HEK293 (cell line): ENCODE measurements around the gene EVX1.

Experiments used
- CTCF ChIA-PET: fragments of 350-600 bp; formaldehyde crosslinking; extraction: SDS; loops from one replicate; lab custom pipeline; 2021; ENCODE audit warnings: antibody characterized with exemption; lab: Yijun Ruan, JAX
- POLR2A ChIA-PET: fragments of 300-600 bp; formaldehyde crosslinking; extraction: SDS; loops from one replicate; lab custom pipeline; 2020; ENCODE audit warnings: antibody characterized with exemption, inconsistent platforms; lab: Yijun Ruan, JAX
- H3K27ac ChIP-seq: fragments of 200-500 bp; sonication (Bioruptor generic); 2 replicates; pipeline ENCODE4 v1.5.1; 2014; ENCODE audit warnings: low read depth, low read length, control low read depth, inconsistent platforms; ENCODE audit errors: extremely low read depth
- H3K36me3 ChIP-seq, 2 experiments: fragments of 200-500 bp in 1 of 2; sonication (Bioruptor generic) in 1 of 2; 1 replicate in 1 of 2; 2 replicates in 1 of 2; pipeline ENCODE4 v1.5.1; 2014 to 2017; ENCODE audit warnings: inconsistent platforms in 2 of 2, low read length in 2 of 2; ENCODE audit not compliant: control insufficient read depth in 2 of 2, insufficient read depth in 1 of 2
- H3K4me1 ChIP-seq: fragments of 200-500 bp; sonication (Bioruptor generic); 2 replicates; pipeline ENCODE4 v1.5.1; 2014; ENCODE audit warnings: mild to moderate bottlenecking, low read length, inconsistent platforms; ENCODE audit not compliant: control insufficient read depth, insufficient read depth
- H3K4me3 ChIP-seq: 2 replicates; pipeline ENCODE4 v1.5.1; 2011; ENCODE audit warnings: low read depth, mild to moderate bottlenecking, control low read depth, low read length, moderate library complexity
- H3K9me3 ChIP-seq: fragments of 200-500 bp; sonication (Bioruptor generic); 2 replicates; pipeline ENCODE4 v1.5.1; 2014; ENCODE audit warnings: low read depth, low read length, inconsistent platforms; ENCODE audit not compliant: control insufficient read depth, insufficient read depth
- ELK4 ChIP-seq: IDR thresholded peaks from 2 replicates; pipeline ENCODE4 v1.6.1; 2011; ENCODE audit warnings: mild to moderate bottlenecking, low read depth, low read length, borderline replicate concordance
- MYNN ChIP-seq: fragments of 450-650 bp; formaldehyde crosslinking; IDR thresholded peaks from 2 replicates; pipeline ENCODE4 v1.5.1; 2016; ENCODE audit warnings: missing biosample characterization, missing genetic modification characterization, borderline replicate concordance
- OVOL3 ChIP-seq: fragments of 450-650 bp; formaldehyde crosslinking; IDR thresholded peaks from 2 replicates; pipeline ENCODE4 v1.5.1; 2016; ENCODE audit warnings: missing biosample characterization, missing genetic modification characterization
- PRDM2 ChIP-seq: fragments of 450-650 bp; formaldehyde crosslinking; IDR thresholded peaks from 2 replicates; pipeline ENCODE4 v1.5.1; 2016; ENCODE audit warnings: missing biosample characterization, missing genetic modification characterization, borderline replicate concordance
- SCRT1 ChIP-seq: fragments of 450-650 bp; formaldehyde crosslinking; IDR thresholded peaks from 2 replicates; pipeline ENCODE4 v1.5.1; 2016; ENCODE audit warnings: missing biosample characterization, missing genetic modification characterization, borderline replicate concordance
- SP7 ChIP-seq: fragments of 450-650 bp; formaldehyde crosslinking; IDR thresholded peaks from 2 replicates; pipeline ENCODE4 v1.5.1; 2016; ENCODE audit warnings: missing biosample characterization, missing genetic modification characterization
- ZBTB6 ChIP-seq: fragments of 450-650 bp; formaldehyde crosslinking; IDR thresholded peaks from 2 replicates; pipeline ENCODE4 v1.5.1; 2017; ENCODE audit warnings: missing biosample characterization, missing genetic modification characterization
- ZNF112 ChIP-seq: fragments of 450-650 bp; formaldehyde crosslinking; IDR thresholded peaks from 2 replicates; pipeline ENCODE4 v1.5.0; 2017; ENCODE audit warnings: missing biosample characterization, missing genetic modification characterization
- ZNF140 ChIP-seq: fragments of 450-650 bp; formaldehyde crosslinking; IDR thresholded peaks from 2 replicates; pipeline ENCODE4 v1.5.1; 2016; ENCODE audit warnings: missing biosample characterization, missing genetic modification characterization
- ZNF18 ChIP-seq: fragments of 450-650 bp; formaldehyde crosslinking; IDR thresholded peaks from 2 replicates; pipeline ENCODE4 v1.5.1; 2016; ENCODE audit warnings: missing biosample characterization, missing genetic modification characterization
- ZNF214 ChIP-seq: fragments of 450-650 bp; formaldehyde crosslinking; IDR thresholded peaks from 2 replicates; pipeline ENCODE4 v1.5.1; 2017; ENCODE audit warnings: missing biosample characterization, mild to moderate bottlenecking, missing genetic modification characterization, borderline replicate concordance
- ZNF266 ChIP-seq: fragments of 450-650 bp; formaldehyde crosslinking; IDR thresholded peaks from 2 replicates; pipeline ENCODE4 v1.5.1; 2016; ENCODE audit warnings: missing biosample characterization, missing genetic modification characterization, low read depth
- ZNF544 ChIP-seq: fragments of 450-650 bp; formaldehyde crosslinking; IDR thresholded peaks from 2 replicates; pipeline ENCODE4 v1.5.0; 2017; ENCODE audit warnings: missing biosample characterization, missing genetic modification characterization
- ZNF558 ChIP-seq: fragments of 450-650 bp; formaldehyde crosslinking; IDR thresholded peaks from 2 replicates; pipeline ENCODE4 v1.5.1; 2016; ENCODE audit warnings: missing biosample characterization, missing genetic modification characterization
- ZNF645 ChIP-seq: fragments of 450-650 bp; formaldehyde crosslinking; IDR thresholded peaks from 2 replicates; pipeline ENCODE4; 2016; ENCODE audit warnings: missing biosample characterization, missing genetic modification characterization
- ZSCAN16 ChIP-seq: fragments of 450-650 bp; formaldehyde crosslinking; IDR thresholded peaks from 2 replicates; pipeline ENCODE4 v1.5.1; 2016; ENCODE audit warnings: missing biosample characterization, missing genetic modification characterization
- ZSCAN18 ChIP-seq: fragments of 450-650 bp; formaldehyde crosslinking; IDR thresholded peaks from 2 replicates; pipeline ENCODE4 v1.5.1; 2016; ENCODE audit warnings: missing biosample characterization, missing genetic modification characterization

The EVX1 gene

GRCh38 chr7:27271384-27271783 is 28.8 kb downstream of the EVX1 start:
- H3K27ac ChIP-seq: no peak overlapping the region
- ChIA-PET CTCF (no interaction called here), POLR2A (no interaction called here)
- TF ChIP-seq ZNF140 (tag by site-specific recombination): no peak
- no peak overlapping the region for H3K4me3 ChIP-seq
- H3K36me3 ChIP-seq: no peaks in the 10 kb centered on the region
- no peaks in the 10 kb centered on the region for H3K4me1 ChIP-seq
- no peaks in the 10 kb centered on the region; the same call in 1 of the 2 replicates for H3K9me3 ChIP-seq

- Histone ChIP-seq H3K36me3 (no peaks in the 10 kb centered on the region), H3K4me3 (no peak overlapping the region), H3K9me3 (no peaks in the 10 kb centered on the region), H3K27ac (no peak overlapping the region), H3K4me1 (no peaks in the 10 kb centered on the region)
- no peak for TF ChIP-seq SP7 (tag by site-specific recombination)
- no peak for TF ChIP-seq MYNN (tag by site-specific recombination)
- no peak for TF ChIP-seq ZSCAN18
- TF ChIP-seq ZNF112 (tag by site-specific recombination): no peak
- TF ChIP-seq ZNF18 (tag by site-specific recombination): no peak
- CTCF ChIA-PET: no interaction called here
- POLR2A ChIA-PET: no interaction called here
Observed at GRCh38 chr7:27277628-27278027, 35.0 kb downstream of the EVX1 start.

- POLR2A ChIA-PET: no interaction called here
- H3K9me3 ChIP-seq: no peaks in the 10 kb centered on the region
- no peaks in the 10 kb centered on the region for H3K36me3 ChIP-seq
- H3K27ac ChIP-seq: no peak overlapping the region
- H3K4me1 ChIP-seq: no peaks in the 10 kb centered on the region
- CTCF ChIA-PET: interaction anchor here (0.7 to 0.8 kb wide), 2 partner anchors 13 to 74 kb away, joined by 3 to 5 read pairs; no protein-coding TSS in a partner anchor
- no peak overlapping the region for H3K4me3 ChIP-seq
- no peak for TF ChIP-seq ZNF266 (tag by site-specific recombination)
- TF ChIP-seq ZSCAN16: no peak
- TF ChIP-seq ZNF558 (tag by site-specific recombination): no peak
- no peak for TF ChIP-seq ZSCAN18
- TF ChIP-seq ZNF645: no peak
- TF ChIP-seq SCRT1: no peak
- TF ChIP-seq ZBTB6 (tag by site-specific recombination): no peak
- no peak for TF ChIP-seq ZNF544
- no peak for TF ChIP-seq ZNF214 (tag by site-specific recombination)
- TF ChIP-seq OVOL3 (tag by site-specific recombination): no peak
- no peak for TF ChIP-seq ELK4
- no peak for TF ChIP-seq PRDM2 (tag by site-specific recombination)
Observed at GRCh38 chr7:27283558-27283957, 41.0 kb downstream of the EVX1 start.
